ENCODE data around the gene GOLGA6L7. TPM values are rescaled to one million over a fixed set of nuclear protein-coding genes. Genes with fewer than 3 reads are reported as not detected.
"Not testable (repeated sequence)": the region's sequence is repeated elsewhere in the genome, so short reads cannot be mapped to it uniquely, and the experiment has no call there.

GOLGA6L7 gene
- total and polyA plus RNA-seq, 2 of the 8 experiments (the other 6 are each of a cell fraction or from before 2014, with no cell fraction given) = not detected

- H2BK5ac ChIP-seq (ENCODE audit: low read depth, low read length); FAIRE-seq; H4K20me1 ChIP-seq (replicated peaks in 1 of 2; ENCODE audit: control insufficient read depth in 1 of 2, insufficient read depth in 2 of 2, low read length in 2 of 2); H2BK12ac ChIP-seq (ENCODE audit: low read depth, low read length); H3K14ac ChIP-seq (ENCODE audit: insufficient read length); H2BK20ac ChIP-seq (ENCODE audit: low read length); H3K23me2 ChIP-seq (ENCODE audit: low read depth, low read length); H4K8ac ChIP-seq (ENCODE audit: extremely low read depth, insufficient read depth, low read length); H2AK5ac ChIP-seq (ENCODE audit: low read depth, low read length); H3K23ac ChIP-seq (ENCODE audit: insufficient read length); H4K5ac ChIP-seq (ENCODE audit: insufficient read length, low read depth, low read length); H2BK120ac ChIP-seq (replicated peaks; ENCODE audit: low read depth, low read length); POLR2A ChIA-PET (ENCODE audit: partially characterized antibody); H3K4me2 ChIP-seq (ENCODE audit: insufficient read depth in 1 of 2, low read depth in 2 of 2, low read length in 2 of 2); H2BK15ac ChIP-seq (ENCODE audit: low read length); CTCF ChIA-PET (ENCODE audit: partially characterized antibody); H4K91ac ChIP-seq (replicated peaks; ENCODE audit: insufficient read length, low read length); H3K4me3 ChIP-seq (ENCODE audit: extremely low read depth in 1 of 4, insufficient read depth in 2 of 4, low read depth in 3 of 4, low read length in 4 of 4); H3K27me3 ChIP-seq (replicated peaks in 1 of 4; ENCODE audit: control insufficient read depth in 3 of 4, extremely low read depth in 1 of 4, insufficient read depth in 3 of 4, low read length in 3 of 4); H2AFZ ChIP-seq (ENCODE audit: low read length); H3K4ac ChIP-seq (replicated peaks; ENCODE audit: insufficient read length, low read depth, low read length); H3K79me1 ChIP-seq (ENCODE audit: low read depth, low read length); H3K9me3 ChIP-seq (ENCODE audit: insufficient read depth in 2 of 2, low read depth in 1 of 2, low read length in 1 of 2); H3K27ac ChIP-seq (ENCODE audit: low read depth, low read length); DNase-seq (ENCODE audit: low read depth in 1 of 2, low spot score in 2 of 2); H3K4me1 ChIP-seq (replicated peaks in 1 of 4; ENCODE audit: control insufficient read depth in 3 of 4, insufficient read depth in 4 of 4, low read length in 3 of 4); H3K36me3 ChIP-seq (ENCODE audit: control insufficient read depth in 2 of 4, insufficient read depth in 4 of 4, low read length in 3 of 4); H3K18ac ChIP-seq (ENCODE audit: extremely low read depth, low read length); H3K56ac ChIP-seq (replicated peaks; ENCODE audit: insufficient read length, low read depth, low read length); H3K79me2 ChIP-seq (ENCODE audit: control insufficient read depth in 1 of 2, insufficient read depth in 2 of 2, low read length in 2 of 2); H3K9ac ChIP-seq (replicated peaks in 1 of 4; ENCODE audit: extremely low read depth in 1 of 4, low read depth in 3 of 4, low read length in 3 of 4): not testable (repeated sequence)
- 76% methylated on average over 10 of the region's 15 CpGs; no CpG with 5 or more reads in 1 of the 2 experiments for WGBS, 2 experiments (ENCODE audit: extremely low coverage in 1 of 2, insufficient coverage in 1 of 2, insufficient read length in 1 of 2, insufficient replicate concordance in 2 of 2, low coverage in 1 of 2, low lambda C conversion rate in 2 of 2, missing lambda C conversion rate in 1 of 2)
These were observed 29.2 kb downstream of the GOLGA6L7 start for GRCh38 chr15:28819019-28819929.

GRCh38 chr15:28818168-28818567, 30.3 kb downstream of the GOLGA6L7 start:
- POLR2A ChIA-PET (ENCODE audit: partially characterized antibody) = not testable (repeated sequence)

More at GRCh38 chr15:28818168-28818567, 30.3 kb downstream of the GOLGA6L7 start:
- DNase-seq (ENCODE audit: low read depth in 1 of 2, low spot score in 2 of 2); H2AFZ ChIP-seq (ENCODE audit: low read length); H2BK12ac ChIP-seq (ENCODE audit: low read depth, low read length); H3K23ac ChIP-seq (ENCODE audit: insufficient read length); H3K4me2 ChIP-seq (ENCODE audit: insufficient read depth in 1 of 2, low read depth in 2 of 2, low read length in 2 of 2); H2BK5ac ChIP-seq (ENCODE audit: low read depth, low read length); H3K56ac ChIP-seq (replicated peaks; ENCODE audit: insufficient read length, low read depth, low read length); H3K9ac ChIP-seq (replicated peaks in 1 of 4; ENCODE audit: extremely low read depth in 1 of 4, low read depth in 3 of 4, low read length in 3 of 4); H2BK15ac ChIP-seq (ENCODE audit: low read length); H4K20me1 ChIP-seq (replicated peaks in 1 of 2; ENCODE audit: control insufficient read depth in 1 of 2, insufficient read depth in 2 of 2, low read length in 2 of 2); H2BK20ac ChIP-seq (ENCODE audit: low read length); H3K14ac ChIP-seq (ENCODE audit: insufficient read length); H3K27ac ChIP-seq (ENCODE audit: low read depth, low read length); H3K4ac ChIP-seq (replicated peaks; ENCODE audit: insufficient read length, low read depth, low read length); H3K79me1 ChIP-seq (ENCODE audit: low read depth, low read length); CTCF ChIA-PET (ENCODE audit: partially characterized antibody); H3K18ac ChIP-seq (ENCODE audit: extremely low read depth, low read length); H4K5ac ChIP-seq (ENCODE audit: insufficient read length, low read depth, low read length); H4K91ac ChIP-seq (replicated peaks; ENCODE audit: insufficient read length, low read length); H3K9me3 ChIP-seq (ENCODE audit: insufficient read depth in 2 of 2, low read depth in 1 of 2, low read length in 1 of 2); H2AK5ac ChIP-seq (ENCODE audit: low read depth, low read length); H2BK120ac ChIP-seq (replicated peaks; ENCODE audit: low read depth, low read length); H3K36me3 ChIP-seq (ENCODE audit: control insufficient read depth in 2 of 4, insufficient read depth in 4 of 4, low read length in 3 of 4); FAIRE-seq; H4K8ac ChIP-seq (ENCODE audit: extremely low read depth, insufficient read depth, low read length); H3K4me3 ChIP-seq (ENCODE audit: extremely low read depth in 1 of 4, insufficient read depth in 2 of 4, low read depth in 3 of 4, low read length in 4 of 4); H3K27me3 ChIP-seq (replicated peaks in 1 of 4; ENCODE audit: control insufficient read depth in 3 of 4, extremely low read depth in 1 of 4, insufficient read depth in 3 of 4, low read length in 3 of 4); H3K79me2 ChIP-seq (ENCODE audit: control insufficient read depth in 1 of 2, insufficient read depth in 2 of 2, low read length in 2 of 2); H3K4me1 ChIP-seq (replicated peaks in 1 of 4; ENCODE audit: control insufficient read depth in 3 of 4, insufficient read depth in 4 of 4, low read length in 3 of 4); H3K23me2 ChIP-seq (ENCODE audit: low read depth, low read length): not testable (repeated sequence)
- WGBS, 2 experiments (ENCODE audit: extremely low coverage in 1 of 2, insufficient coverage in 1 of 2, insufficient read length in 1 of 2, insufficient replicate concordance in 2 of 2, low coverage in 1 of 2, low lambda C conversion rate in 2 of 2, missing lambda C conversion rate in 1 of 2) = 100% methylated on average over 2 of the region's 3 CpGs; no CpG with 5 or more reads in 1 of the 2 experiments
